Measurements from ENCODE around the gene CALHM6.

The CALHM6 gene

DNA sequence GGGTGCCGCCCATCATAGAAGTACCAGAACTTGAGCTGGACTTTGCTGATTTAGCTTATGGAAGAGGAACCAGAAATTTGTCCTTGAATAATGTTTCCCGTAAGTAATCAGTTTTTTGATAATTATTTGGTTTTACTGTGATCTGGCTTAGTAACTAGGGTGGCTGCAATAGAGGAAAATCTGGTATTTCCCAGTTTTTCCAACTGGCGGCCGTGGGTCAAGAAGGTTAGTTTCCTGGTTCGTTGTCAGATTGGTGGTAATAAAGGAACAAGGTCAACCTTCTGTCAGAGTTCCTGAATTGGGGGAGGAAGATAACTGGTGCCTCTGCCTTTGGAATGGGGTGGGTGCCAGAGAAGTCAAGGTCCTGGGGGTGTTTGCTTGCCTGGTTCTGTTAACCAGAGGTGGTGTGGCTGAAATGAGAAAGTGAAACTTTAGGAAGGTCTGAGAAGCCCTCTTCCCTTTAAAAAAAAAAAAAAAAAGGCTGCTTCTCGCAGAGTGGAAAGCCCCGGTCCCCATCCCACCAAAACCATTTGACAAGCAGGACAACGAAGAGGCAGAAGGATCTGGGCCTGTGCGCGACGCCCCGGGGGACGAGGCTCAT is at the start of gene CALHM6:
TSS of gene CALHM6 (plus strand) at position 45 of the 601 bp plus-strand sequence. CDS start at position 600, 555 bp downstream.
- DNase-seq, result no peak

DNA sequence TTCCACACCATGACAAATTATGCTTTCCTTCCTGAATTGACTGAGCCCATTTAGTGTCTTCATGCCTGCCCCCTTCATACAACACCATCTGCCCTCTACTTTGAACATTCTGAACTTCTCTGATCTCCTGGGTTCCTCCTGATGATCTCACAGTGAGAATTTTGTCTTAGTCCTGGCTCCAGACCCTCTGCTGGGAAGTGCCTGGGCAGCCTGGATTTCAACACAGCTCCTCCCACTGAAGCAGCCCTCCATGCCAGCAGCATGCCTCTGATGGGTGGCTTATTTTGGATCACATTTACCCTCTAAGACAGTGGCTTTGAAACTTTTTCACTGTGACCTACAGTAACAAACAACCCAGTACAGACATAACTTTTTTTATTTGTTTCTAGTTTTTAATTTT is 48.9 kb upstream of the CALHM6 start:
- DNase-seq, result no peak

DNA sequence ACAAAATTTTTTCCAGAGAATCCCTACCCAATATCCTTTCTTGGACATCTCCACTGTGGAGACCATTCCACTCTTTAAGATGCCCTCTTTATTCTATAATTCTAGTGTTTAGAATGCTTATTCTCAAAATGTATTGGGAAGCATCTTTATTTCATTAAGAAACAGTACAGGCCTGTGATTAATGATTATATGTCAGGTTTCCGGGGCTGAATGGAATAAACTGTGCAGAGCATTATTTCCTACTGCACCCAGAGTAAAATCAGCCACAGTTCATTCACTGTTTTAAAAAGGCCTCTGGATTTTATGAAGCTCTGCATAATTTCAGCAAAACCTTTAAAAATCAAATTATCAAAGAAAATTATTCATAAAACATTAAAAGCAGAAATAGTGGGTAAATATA is 47.8 kb upstream of the CALHM6 start:
- DNase-seq, result no peak

DNA sequence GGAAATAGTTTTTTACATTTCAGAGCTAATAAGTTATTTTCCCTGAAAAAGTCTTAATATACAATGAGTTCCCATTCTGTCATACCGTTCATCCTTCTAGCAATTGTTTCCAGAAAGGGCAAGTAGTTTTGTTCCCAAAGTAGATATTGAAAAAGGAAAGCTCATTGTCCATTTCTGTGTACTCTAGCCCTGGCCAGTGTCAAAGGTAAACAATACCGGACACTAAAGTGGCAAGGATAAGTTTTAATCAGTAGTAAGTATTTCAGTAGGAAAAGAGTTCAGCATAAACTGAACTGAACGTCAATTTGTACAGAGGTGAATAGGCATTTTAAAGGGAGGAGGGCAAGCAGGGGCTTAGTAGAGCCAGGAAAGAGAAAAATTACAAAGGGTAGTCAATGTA is 43.5 kb upstream of the CALHM6 start:
- no peak for DNase-seq

DNA sequence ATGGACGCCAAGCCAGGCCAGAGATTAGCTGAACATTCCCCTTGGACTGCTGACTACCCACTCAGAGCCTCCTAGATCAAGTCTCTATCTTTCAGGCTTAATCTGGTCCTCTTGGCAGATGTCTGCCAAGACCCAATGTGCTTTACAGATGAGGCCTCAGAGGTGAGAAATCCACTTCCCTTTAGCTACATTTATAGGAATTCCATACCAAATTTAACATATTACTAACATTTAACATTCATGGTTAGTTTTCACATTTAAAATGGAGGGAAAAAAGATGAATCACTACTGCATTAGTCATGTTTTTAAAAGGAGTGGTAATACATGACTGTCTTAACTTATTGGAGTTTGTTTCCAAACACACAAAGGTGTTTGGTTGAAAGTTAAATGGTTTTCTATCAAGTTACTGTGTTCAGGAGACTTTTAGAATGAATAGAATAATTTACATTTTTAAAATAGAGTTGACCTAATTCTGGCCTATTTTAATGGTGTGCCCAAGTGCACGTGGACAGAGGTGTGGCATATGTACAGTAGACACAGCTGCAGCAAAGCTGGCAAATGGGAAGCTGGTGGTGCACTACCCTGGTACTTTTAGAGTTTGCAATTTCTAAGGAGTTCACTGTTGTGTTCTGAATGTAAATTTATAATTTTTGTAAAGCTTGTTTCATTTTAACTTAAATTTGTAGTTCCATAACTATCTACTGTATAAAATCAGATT is 41.9 kb upstream of the CALHM6 start:
- no peak for DNase-seq

DNA sequence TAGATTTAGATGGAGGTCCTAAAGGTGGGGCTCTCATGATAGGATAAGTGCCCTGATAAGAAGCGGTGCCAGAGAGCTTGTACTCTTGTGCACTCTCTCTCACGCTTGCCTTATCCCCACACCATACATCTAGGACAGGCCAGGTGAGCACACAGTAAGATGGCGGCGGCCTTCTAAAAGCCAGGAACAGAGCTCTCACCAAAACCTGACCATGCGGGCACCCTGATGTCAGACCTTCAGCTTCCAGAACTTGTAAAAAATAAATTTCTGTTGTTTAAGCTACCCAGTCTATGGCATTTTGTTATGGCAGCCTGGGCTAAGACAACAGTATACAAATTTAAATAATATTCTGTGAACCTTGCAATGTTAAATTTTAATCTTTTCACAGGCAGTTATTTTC is 40.8 kb upstream of the CALHM6 start:
- DNase-seq, result no peak

DNA sequence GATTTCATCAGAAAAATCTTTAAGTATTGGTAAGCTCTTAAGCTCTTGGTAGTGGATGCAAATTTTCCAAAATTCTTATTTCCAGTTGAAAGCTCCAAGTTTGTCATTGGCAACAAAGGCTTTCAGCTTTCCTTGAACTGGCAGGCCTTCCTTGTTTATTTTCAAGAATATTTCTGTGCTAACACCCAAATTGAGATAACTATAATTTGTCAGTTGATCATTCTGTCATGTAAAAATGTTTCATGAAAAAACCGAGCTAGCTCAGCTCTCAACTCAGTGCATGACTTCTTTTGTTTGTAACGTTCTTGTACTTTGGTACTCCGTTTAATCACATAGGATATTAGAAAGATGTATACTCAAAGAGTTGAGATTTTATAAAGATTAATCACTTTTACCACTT is 38.9 kb upstream of the CALHM6 start:
- no peak for DNase-seq

DNA sequence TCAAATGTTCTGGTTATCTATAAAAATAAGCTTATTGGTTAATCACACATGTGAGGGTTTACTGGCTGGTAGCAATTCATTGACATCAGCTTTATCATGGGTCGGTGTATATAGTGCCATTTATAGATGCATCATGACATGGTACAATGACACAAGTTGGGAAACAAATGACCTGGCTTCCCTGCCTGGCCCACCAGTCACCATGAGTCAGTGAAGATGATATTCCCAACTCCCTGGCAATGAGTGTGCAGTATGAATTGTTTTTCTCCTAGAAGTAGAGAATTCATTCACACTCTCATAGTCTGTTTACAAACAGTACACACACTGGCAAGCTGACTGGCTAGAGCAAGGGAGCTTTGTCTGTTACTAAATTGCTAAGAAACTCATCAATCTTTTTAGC is 37.2 kb upstream of the CALHM6 start:
- no peak for DNase-seq

DNA sequence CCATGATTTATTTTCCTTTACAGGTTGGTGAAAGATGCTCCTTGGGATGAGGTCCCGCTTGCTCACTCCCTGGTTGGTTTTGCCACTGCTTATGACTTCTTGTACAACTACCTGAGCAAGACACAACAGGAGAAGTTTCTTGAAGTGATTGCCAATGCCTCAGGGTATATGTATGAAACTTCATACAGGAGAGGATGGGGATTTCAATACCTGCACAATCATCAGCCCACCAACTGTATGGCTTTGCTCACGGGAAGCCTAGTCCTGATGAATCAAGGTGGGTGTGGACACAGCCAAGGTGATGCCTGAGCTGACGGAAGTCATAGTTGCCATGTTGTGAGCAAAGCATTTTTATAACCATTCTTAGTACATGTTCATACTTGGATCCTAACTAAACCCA is 34.6 kb upstream of the CALHM6 start:
- DNase-seq, result no peak

DNA sequence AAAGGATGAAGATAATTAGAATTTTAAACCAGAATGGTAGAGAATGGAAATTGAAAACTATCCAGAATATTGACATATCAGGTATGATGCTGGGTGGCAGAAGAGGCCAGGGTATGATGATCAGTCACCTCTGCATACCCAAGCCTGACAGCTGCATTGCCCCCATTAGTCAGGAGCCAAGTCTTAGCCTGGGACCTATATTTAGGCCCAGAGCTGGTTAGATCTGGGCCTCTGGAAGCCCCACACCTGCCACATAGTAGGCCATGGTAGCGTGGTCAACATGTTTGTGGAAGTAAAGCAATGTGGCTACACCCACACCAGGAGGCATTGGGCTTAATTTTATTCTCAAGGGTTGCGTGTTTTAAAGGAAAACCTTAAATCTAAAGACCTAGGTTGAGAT is 32.1 kb upstream of the CALHM6 start:
- DNase-seq, result no peak

DNA sequence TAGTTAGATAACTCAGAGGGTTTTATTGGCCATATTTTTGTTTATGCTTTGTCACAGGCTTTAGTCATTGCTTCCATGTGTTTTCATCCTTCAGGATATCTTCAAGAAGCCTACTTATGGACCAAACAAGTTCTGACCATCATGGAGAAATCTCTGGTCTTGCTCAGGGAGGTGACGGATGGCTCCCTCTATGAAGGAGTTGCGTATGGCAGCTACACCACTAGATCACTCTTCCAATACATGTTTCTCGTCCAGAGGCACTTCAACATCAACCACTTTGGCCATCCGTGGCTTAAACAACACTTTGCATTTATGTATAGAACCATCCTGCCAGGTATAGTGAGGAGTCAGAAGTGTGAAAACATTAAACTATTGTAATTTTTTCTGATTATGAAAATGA is 30.3 kb upstream of the CALHM6 start:
- DNase-seq, result no peak

DNA sequence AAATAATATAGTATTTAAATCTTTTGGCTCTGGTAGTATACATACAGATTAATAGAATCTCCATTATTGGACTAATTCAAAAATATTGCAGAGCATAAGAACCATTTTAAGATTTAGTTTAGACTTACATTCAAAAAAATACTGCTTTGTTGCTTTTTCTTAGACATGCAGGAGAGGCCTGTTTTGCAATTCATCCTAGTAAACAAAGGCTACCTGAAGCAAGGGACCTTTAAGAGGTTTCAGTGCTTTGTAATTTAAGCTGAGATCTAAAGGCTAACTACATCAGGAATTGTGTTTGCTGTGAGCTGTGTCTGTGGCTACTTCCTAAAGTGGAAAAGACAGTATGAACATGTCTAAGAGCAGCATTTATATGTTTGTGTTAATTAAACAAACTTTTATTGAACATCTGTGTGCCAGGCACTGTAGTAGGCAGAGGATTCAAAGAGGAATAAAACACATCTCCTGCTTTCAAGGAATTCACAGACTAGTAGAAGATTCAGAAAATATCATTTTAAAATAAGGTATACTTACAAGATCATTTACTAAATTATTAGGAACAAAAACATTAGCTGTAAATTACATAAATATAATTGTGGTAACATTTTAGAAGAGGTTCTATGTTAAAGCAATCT is 29.1 kb upstream of the CALHM6 start:
- no peak for DNase-seq

DNA sequence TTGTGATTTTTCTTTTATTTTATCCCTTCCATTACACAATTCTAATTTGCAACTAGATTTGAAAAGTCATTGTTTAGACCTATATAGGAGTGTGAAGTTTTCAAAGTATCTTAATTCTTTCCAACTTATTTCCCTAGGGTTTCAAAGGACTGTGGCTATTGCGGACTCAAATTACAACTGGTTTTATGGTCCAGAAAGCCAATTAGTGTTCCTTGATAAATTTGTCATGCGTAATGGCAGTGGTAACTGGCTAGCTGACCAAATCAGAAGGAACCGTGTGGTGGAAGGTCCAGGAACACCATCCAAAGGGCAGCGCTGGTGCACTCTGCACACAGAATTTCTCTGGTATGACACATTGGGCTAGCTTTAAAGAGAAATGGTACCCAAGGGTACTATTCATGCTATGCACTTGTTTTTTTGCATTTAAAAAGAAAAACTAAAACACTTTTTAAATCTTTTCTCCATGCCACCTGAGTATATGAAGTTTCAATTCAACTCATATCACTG is 27.9 kb upstream of the CALHM6 start:
- no peak for DNase-seq

DNA sequence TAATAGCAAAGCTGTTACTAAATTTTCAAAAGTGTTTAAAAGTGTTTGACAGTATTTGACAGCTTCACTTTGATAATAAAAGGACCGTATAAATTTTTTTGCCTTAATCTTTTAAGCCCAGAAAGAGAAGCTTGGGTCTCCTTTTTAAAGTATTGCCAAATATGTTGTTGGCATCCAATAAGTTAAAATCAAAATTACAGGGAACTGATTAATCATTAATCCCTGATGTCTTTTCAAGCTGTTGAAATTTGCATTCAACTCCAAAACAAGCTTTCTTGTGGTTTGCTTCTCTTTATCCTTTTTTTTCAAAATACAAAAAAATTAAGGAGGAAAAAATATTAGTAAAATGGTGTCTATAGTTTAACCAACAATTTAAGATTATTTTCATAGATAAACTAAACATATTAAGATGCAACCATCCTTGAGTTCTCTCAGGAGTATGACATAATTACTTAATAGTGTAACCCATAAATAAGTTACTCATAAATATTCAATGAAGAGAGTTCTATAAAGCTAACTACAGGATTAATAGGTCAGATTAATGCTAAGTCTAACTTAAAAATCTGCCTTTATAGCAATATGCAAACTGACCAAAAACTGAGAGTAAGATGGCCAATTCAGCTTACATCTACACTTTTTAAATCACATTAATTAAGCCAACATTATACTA is 27.0 kb upstream of the CALHM6 start:
- no peak for DNase-seq

DNA sequence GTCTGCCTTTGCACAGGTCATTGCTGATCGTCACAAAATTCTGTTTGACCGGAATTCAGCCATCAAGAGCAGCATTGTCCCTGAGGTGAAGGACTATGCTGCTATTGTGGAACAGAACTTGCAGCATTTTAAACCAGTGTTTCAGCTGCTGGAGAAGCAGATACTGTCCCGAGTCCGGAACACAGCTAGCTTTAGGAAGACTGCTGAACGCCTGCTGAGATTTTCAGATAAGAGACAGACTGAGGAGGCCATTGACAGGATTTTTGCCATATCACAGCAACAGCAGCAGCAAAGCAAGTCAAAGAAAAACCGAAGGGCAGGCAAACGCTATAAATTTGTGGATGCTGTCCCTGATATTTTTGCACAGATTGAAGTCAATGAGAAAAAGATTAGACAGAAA is 24.6 kb upstream of the CALHM6 start:
- no peak for DNase-seq

DNA sequence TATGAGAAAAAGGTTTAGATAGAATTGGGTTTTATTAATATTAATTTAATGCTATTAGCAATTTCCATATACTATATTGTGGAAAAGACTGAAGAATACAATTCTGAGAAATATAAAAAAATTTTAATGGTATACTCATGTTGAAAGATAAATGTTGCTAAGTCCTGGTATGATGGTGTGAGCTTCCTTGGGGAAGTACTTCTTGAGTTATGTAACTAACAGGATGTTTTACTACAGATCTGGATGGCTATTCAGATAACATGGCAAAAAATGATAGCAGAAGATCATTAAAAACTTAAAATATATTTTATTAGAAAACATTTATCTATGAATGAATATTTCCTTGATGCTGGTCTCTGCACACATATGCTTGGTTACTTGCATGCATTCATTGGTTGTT is 23.5 kb upstream of the CALHM6 start:
- no peak for DNase-seq

DNA sequence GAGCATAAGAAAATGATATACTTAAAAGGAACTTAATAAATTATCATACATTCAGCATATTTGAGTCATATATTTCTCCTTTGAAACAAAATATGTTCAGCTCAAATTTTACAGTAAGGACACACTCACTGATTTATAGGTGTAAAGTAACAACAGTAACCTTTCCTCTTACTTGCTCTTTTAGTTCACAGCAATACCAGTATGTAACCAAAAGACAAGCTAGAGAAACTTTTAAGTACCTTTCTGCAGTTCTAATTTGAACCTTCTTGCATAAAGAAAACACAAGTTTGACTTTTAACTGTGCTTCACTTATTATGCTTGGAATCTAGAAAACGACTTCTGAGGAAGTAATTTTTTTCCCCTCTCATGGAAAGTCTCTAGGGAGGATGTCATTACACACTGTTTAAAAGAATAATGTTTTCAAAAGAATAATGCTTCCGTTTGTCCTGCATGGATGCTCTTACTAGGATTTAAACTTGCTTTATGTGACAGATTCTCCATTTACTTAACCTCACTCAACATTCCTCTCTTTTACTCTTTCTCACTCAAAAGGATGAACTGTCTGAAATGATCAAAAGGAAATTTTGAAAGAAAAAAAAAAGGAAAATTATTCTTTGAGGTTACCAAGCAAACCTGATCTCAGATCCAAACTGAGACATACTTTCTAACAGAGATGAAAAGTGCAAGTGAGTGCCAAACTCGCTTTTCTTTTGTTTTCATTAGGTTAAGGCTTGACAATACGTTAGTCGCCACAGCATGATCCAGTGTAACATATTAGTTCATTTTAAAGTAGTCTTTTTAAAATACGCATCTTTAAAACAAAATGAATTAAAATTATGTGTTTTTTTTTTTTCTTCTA is 22.4 kb upstream of the CALHM6 start:
- DNase-seq, result no peak

DNA sequence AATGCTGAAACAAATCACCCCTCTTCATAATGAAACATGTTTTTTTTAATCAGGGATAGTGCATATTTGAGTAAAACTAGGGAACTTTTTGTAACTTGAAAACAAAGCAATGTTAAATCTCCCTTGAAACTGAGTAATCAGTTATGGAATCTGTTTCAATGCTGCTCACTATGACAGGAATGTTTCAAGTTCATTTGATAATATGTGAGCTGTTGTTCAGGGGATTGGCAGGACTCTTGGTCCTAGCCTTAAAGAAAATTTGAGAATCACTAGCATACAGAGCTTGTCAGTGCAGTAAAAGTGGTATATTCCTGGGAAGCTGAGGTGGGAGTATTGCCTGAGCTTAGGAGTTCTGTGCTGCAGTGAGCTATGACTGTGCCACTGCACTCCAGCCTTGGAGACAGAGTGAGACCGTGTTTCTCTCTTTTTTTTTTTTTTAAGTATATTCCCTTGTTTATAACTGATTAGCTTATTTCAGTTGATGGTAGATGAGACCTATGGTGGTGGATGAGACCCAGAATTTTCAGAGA is 21.6 kb upstream of the CALHM6 start:
- DNase-seq, result no peak

DNA sequence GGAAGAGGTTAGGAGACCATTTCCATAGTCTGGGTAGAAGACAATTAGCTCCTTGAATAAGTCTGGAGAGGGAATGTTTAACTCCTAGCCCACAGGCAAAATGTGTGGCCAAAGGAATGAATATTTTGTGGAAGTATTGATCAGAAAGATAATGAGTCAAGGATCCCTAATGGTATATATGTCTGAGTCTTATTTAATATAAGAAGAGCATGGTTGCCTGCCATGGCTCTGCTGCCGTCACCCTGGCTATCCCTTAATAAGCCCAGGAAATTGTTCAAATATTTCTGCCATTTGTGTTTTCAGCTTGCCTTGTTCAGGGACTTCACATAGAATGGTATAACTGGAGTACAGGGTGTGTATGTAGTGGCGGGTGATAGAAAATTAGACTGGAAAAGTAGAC is 18.1 kb upstream of the CALHM6 start:
- DNase-seq, result no peak

DNA sequence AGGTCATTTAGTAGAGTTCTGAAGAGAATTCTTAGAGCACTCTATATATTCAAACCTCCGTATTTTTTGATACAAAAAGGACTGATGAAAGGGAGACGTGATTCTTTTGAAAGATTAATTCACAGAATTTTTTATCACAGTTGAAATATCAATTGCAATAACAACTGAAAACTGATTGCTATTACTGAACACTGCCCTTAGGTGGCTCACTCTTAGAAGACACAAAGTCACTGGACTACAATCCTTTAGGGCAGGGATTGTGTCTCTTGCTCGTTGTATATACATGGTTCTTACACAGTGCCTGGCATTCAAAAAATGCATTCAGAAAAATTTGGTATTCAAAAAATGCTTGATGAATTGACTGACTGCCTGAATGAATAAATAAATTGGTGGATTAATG is 17.1 kb upstream of the CALHM6 start:
- no peak for DNase-seq

DNA sequence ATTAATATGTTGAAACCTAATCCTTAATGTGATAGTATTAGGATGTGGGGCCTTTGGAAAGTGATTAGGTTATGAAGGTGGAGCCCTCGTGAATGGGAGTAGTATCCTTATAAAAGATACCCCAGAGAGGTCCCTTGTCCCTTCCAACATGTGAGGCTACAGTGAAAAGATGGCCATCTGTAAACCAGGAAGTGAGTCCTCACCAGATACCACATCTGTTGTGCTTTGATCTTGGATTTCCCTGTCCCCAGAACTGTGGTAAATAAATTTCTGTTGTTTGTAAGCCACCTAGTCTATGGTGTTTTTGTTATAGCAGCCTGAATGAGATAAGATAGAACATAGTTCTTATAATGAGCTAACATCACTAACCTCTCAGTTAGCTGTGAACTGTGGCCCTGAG is 16.6 kb upstream of the CALHM6 start:
- DNase-seq, result no peak
